HEK293T (cell line): ENCODE measurements around the gene LIMCH1.

ENCODE experiments used
- CTCF ChIA-PET: fragments of 350-600 bp; formaldehyde crosslinking; extraction: SDS; loops from one replicate; lab custom pipeline; 2021; ENCODE audit warnings: antibody characterized with exemption, inconsistent platforms; lab: Yijun Ruan, JAX
- POLR2A ChIA-PET: fragments of 350-600 bp; formaldehyde crosslinking; extraction: SDS; loops from one replicate; lab custom pipeline; 2020; ENCODE audit warnings: antibody characterized with exemption, inconsistent platforms; lab: Yijun Ruan, JAX
- DNase-seq: peaks from one replicate; pipeline ENCODE4 v3.0.0; 2012; ENCODE audit warnings: mixed read lengths; ENCODE audit errors: extremely low spot score
- ARNT ChIP-seq: fragments of 450-650 bp; IDR thresholded peaks from 2 replicates; pipeline ENCODE4 v1.6.1; 2017; ENCODE audit warnings: mild to moderate bottlenecking
- BHLHE40 ChIP-seq: fragments of 450-650 bp; IDR thresholded peaks from 2 replicates; pipeline ENCODE4 v1.6.1; 2016; ENCODE audit warnings: mild to moderate bottlenecking, moderate library complexity, borderline replicate concordance
- CTBP1 ChIP-seq: fragments of 450-650 bp; IDR thresholded peaks from 2 replicates; pipeline ENCODE4 v1.6.1; 2016; ENCODE audit warnings: borderline replicate concordance
- ELF4 ChIP-seq: fragments of 450-650 bp; IDR thresholded peaks from 2 replicates; pipeline ENCODE4 v1.6.1; 2017; ENCODE audit warnings: antibody characterized with exemption
- FOXA1 ChIP-seq: fragments of 450-650 bp; IDR thresholded peaks from 2 replicates; pipeline ENCODE4 v1.6.1; 2016; ENCODE audit warnings: mild to moderate bottlenecking
- FOXK2 ChIP-seq: fragments of 450-650 bp; IDR thresholded peaks from 2 replicates; pipeline ENCODE4 v1.6.1; 2016; ENCODE audit warnings: mild to moderate bottlenecking
- FOXM1 ChIP-seq: fragments of 450-650 bp; IDR thresholded peaks from 2 replicates; pipeline ENCODE4 v1.6.1; 2017; ENCODE audit warnings: mild to moderate bottlenecking, borderline replicate concordance
- HDGF ChIP-seq: fragments of 450-650 bp; IDR thresholded peaks from 2 replicates; pipeline ENCODE4 v1.6.1; 2017; ENCODE audit warnings: antibody characterized with exemption, borderline replicate concordance
- L3MBTL2 ChIP-seq: fragments of 450-650 bp; conservative IDR thresholded peaks from 2 replicates; pipeline ENCODE4 v1.6.1; 2016; ENCODE audit warnings: mild to moderate bottlenecking
- LEF1 ChIP-seq: fragments of 450-650 bp; IDR thresholded peaks from 2 replicates; pipeline ENCODE4 v1.6.1; 2017; ENCODE audit warnings: mild to moderate bottlenecking, borderline replicate concordance
- NFRKB ChIP-seq: fragments of 450-650 bp; IDR thresholded peaks from 2 replicates; pipeline ENCODE4 v1.6.1; 2016; ENCODE audit warnings: mild to moderate bottlenecking, moderate library complexity
- SP1 ChIP-seq: fragments of 450-650 bp; IDR thresholded peaks from 2 replicates; pipeline ENCODE4 v1.6.1; 2017
- SUZ12 ChIP-seq: fragments of 450-650 bp; IDR thresholded peaks from 2 replicates; pipeline ENCODE4 v1.6.1; 2016; ENCODE audit warnings: mild to moderate bottlenecking
- TARDBP ChIP-seq: fragments of 450-650 bp; IDR thresholded peaks from 2 replicates; pipeline ENCODE4 v1.6.1; 2016
- ZNF384 ChIP-seq: fragments of 450-650 bp; IDR thresholded peaks from 2 replicates; pipeline ENCODE4 v1.6.1; 2016
- TF ChIP-seq, protein P1 (sequence below): fragments of 450-650 bp; IDR thresholded peaks from 2 replicates; pipeline ENCODE4 v1.6.1; 2016

LIMCH1 gene

DNA sequence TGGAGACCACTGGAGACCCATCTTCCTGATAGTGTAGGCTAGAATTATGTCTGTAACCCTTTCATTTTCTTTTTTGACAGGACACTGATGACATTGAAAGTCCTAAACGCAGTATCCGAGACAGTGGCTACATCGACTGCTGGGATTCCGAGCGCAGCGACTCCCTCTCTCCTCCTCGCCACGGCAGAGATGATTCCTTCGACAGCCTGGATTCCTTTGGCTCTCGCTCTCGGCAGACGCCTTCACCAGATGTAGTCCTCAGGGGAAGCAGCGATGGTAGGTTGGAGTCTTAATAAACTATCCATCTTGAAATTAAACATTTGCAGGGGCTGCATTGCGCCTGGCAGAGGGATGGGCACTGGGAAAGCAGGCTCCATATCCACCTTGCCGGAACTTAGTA, 75.4 kb downstream of the LIMCH1 start:
- TF ChIP-seq, protein P1, sequence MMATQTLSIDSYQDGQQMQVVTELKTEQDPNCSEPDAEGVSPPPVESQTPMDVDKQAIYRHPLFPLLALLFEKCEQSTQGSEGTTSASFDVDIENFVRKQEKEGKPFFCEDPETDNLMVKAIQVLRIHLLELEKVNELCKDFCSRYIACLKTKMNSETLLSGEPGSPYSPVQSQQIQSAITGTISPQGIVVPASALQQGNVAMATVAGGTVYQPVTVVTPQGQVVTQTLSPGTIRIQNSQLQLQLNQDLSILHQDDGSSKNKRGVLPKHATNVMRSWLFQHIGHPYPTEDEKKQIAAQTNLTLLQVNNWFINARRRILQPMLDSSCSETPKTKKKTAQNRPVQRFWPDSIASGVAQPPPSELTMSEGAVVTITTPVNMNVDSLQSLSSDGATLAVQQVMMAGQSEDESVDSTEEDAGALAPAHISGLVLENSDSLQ, result no peak
- TF ChIP-seq HDGF (no peak), FOXA1 (no peak), FOXM1 (no peak), LEF1 (no peak), SUZ12 (no peak), ARNT (no peak), CTBP1 (no peak), ELF4 (no peak)
- ChIA-PET CTCF (no interaction called here), POLR2A (no interaction called here)
- no peak for DNase-seq

- POLR2A ChIA-PET, result no interaction called here
- CTCF ChIA-PET, result no interaction called here
- no peak for DNase-seq
- TF ChIP-seq HDGF, result no peak
- TF ChIP-seq FOXA1, result no peak
- TF ChIP-seq SUZ12, result no peak
- no peak for TF ChIP-seq FOXK2
- no peak for TF ChIP-seq L3MBTL2
- TF ChIP-seq FOXM1, result no peak
- no peak for TF ChIP-seq SP1
- TF ChIP-seq, protein P1, result no peak
- TF ChIP-seq TARDBP, result no peak
- no peak for TF ChIP-seq NFRKB
- TF ChIP-seq ELF4, result no peak
- TF ChIP-seq ZNF384, result no peak
These were observed 75.9 kb downstream of the LIMCH1 start for GRCh38 chr4:41613821-41614220.

GRCh38 chr4:41614519-41614918, 76.6 kb downstream of the LIMCH1 start:
- CTCF ChIA-PET, result no interaction called here
- no peak for TF ChIP-seq SUZ12
- no peak for TF ChIP-seq L3MBTL2
- TF ChIP-seq ZNF384, result no peak
- TF ChIP-seq SP1, result no peak
- TF ChIP-seq TARDBP, result no peak
- TF ChIP-seq NFRKB, result no peak
- no peak for TF ChIP-seq LEF1
- no peak for TF ChIP-seq FOXK2
- no peak for TF ChIP-seq FOXA1
- no peak for TF ChIP-seq ELF4
- TF ChIP-seq CTBP1, result no peak
- no peak for TF ChIP-seq FOXM1
- no peak for TF ChIP-seq ARNT
- TF ChIP-seq, protein P1, result no peak
- no peak for TF ChIP-seq HDGF
- no peak for TF ChIP-seq BHLHE40
- POLR2A ChIA-PET, result no interaction called here
- no peak for DNase-seq

DNA sequence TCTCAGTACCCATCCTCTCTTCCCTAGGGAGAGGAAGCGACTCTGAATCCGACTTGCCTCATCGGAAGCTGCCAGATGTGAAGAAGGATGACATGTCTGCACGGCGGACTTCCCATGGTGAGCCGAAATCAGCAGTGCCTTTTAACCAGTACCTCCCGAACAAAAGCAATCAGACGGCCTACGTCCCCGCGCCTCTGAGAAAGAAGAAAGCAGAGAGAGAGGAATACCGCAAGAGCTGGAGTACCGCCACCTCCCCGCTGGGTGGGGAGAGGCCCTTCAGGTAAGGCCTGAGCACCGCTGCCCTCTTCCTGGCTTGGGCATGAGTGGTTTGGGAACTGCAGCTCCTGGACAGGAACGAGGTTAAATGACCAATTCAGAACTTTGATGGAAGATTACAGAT, 81.2 kb downstream of the LIMCH1 start:
- TF ChIP-seq HDGF (no peak), LEF1 (no peak), SP1 (no peak), ELF4 (no peak), TARDBP (no peak)
- DNase-seq, result no peak
- POLR2A ChIA-PET, result no interaction called here
- CTCF ChIA-PET, result no interaction called here

GRCh38 chr4:41620594-41621256, 82.8 kb downstream of the LIMCH1 start:
- CTCF ChIA-PET, result interaction anchor here (0.6 kb wide), 1 partner anchor 173 kb away, joined by 3 read pairs; no protein-coding TSS in a partner anchor
- no peak for TF ChIP-seq LEF1
- no peak for TF ChIP-seq ZNF384
- no peak for TF ChIP-seq ARNT
- TF ChIP-seq HDGF, result no peak
- no peak for TF ChIP-seq CTBP1
- no peak for TF ChIP-seq SUZ12
- no peak for TF ChIP-seq FOXA1
- no peak for TF ChIP-seq TARDBP
- TF ChIP-seq NFRKB, result no peak
- POLR2A ChIA-PET, result interaction anchor here (1.4 kb wide), 1 partner anchor 37 kb away, joined by 3 read pairs; no protein-coding TSS in a partner anchor
- DNase-seq, result no peak

DNA sequence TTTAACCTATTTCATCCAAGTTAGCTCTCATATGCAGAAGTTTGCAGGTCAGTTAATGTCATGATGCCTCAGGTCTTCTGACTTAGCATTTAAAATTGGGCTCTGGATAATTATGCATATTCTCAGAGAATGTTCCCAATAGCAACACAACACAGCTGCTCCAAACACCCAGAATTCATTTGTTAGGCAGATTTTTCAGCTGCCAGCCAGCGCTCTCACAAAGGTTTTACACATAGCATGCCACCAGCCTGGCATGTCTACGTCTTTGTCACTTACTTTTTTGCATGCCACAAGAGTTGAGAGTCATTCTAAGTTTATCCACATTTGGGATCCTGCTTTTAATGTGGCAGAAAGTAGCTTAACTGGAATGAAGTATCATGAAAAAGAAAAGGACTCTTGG, 84.8 kb downstream of the LIMCH1 start:
- TF ChIP-seq FOXA1, result no peak
- no peak for TF ChIP-seq ZNF384
- no peak for TF ChIP-seq SUZ12
- TF ChIP-seq NFRKB, result no peak
- TF ChIP-seq FOXM1, result no peak
- TF ChIP-seq ELF4, result no peak
- TF ChIP-seq, protein P1, result no peak
- no peak for TF ChIP-seq TARDBP
- TF ChIP-seq ARNT, result no peak
- no peak for TF ChIP-seq BHLHE40
- TF ChIP-seq L3MBTL2, result no peak
- TF ChIP-seq HDGF, result no peak
- TF ChIP-seq SP1, result no peak
- TF ChIP-seq LEF1, result no peak
- no peak for TF ChIP-seq CTBP1

More for the DNA sequence above, 84.8 kb downstream of the LIMCH1 start:
- CTCF ChIA-PET, result no interaction called here
- no peak for DNase-seq
- POLR2A ChIA-PET, result no interaction called here
